NCI-H526 treated with DMSO at 0.1 percent for 48 hours (cell line): ENCODE measurements around the gene PGD.
"Not testable (repeated sequence)": the region's sequence is repeated elsewhere in the genome, so short reads cannot be mapped to it uniquely, and the experiment has no call there.

Experiments used
- DNase-seq: peaks from one replicate; lab custom pipeline; 2025; lab: John Stamatoyannopoulos, UW

The PGD gene

DNA sequence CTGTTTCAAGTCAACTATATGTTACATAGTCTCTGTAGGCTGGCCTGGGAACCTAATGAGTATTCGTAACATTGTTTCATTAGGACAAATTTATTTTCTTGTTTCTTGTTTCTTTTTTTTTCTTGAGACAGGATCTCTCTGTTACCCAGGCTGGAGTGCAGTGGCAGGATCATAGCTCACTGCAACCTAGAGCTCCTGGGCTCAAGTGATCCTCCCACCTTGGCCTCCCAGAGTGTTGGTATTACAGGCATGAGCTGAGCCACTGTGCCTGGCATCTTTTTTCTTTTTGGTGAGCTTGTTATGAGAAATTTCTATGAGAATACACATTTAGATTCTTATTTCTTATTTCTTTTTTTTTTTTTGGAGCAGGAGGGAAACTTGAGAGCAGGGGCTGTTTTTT, 38.2 kb downstream of the PGD start:
- DNase-seq: no peak

DNA sequence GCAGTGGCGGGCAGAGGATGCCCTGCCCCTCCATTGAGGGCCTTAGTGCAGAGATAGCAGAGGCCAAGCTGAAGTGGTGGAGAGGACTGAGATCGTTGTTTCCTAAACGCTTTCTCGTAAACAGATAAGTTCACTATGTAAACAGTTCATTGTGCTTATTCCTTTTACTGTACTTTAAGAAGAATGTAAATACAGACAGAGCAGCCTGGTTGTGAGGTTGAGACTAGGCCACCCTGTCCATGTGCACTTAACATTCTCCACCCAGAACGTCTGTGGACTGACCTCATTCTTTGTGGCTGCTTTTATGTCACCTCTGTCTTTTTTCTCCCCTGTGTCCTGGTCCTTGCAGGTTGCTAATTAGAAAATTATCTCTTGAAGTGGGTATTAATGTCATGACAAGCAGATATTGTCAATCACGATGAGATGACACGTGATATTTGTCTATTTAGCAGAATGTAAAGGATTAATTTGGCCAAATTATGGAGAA, 39.9 kb downstream of the PGD start:
- DNase-seq: no peak

DNA sequence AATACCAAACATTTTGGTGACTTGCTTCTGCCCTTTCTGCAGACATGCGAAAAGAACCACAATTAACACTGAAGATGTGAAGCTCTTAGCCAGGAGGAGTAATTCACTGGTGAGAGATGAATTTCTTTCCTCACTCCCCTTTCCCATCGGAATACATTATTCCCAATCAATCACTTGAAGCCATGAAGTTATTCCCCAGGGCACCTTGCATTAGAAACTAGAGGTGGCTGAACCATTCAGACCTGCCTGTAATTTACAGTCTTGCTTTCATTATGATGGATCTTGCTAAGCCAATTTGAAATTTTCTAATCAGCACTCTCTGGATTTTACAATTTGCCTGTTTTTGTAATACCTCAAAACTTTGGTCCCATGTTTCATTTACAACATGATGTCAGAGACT, 41.4 kb downstream of the PGD start:
- DNase-seq: no peak

DNA sequence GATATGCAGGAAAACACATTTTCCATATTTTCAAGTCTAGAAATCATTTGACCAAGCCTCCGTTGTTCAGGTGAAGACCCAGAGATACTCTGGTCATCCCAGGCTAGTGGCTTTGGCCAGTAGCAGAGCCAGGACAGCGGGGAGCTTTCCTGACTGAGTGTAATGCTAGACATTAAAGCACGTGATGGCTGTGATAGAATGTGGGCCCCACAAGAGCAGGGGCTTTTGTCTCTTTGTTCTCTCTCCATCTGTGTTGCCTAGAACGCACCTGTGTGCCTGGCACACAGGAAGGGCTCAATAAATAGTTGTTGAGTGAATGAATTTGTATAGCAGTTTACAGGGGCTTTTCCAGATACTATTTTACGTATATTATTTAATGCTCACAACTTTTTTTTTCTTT, 41.9 kb downstream of the PGD start:
- no peak for DNase-seq

DNA sequence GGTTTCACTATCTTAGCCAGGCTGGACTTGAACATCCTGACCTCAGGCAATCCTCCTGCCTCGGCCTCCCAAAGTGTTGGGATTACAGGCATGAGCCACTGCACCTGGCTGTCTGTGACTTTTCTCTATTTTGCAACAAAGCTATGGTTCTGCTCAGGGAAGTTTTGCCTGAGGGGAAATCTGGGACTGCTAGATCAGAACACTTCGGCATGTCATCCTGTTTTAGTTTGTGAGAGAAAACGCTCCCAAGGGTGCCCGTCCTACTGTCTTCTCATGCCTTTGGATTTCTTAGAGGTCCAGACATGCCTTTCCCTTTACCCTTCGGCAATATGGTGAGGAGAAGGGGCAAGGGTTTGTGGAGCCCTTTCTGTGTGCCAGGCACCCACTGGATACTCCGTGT, 45.4 kb downstream of the PGD start:
- no peak for DNase-seq

DNA sequence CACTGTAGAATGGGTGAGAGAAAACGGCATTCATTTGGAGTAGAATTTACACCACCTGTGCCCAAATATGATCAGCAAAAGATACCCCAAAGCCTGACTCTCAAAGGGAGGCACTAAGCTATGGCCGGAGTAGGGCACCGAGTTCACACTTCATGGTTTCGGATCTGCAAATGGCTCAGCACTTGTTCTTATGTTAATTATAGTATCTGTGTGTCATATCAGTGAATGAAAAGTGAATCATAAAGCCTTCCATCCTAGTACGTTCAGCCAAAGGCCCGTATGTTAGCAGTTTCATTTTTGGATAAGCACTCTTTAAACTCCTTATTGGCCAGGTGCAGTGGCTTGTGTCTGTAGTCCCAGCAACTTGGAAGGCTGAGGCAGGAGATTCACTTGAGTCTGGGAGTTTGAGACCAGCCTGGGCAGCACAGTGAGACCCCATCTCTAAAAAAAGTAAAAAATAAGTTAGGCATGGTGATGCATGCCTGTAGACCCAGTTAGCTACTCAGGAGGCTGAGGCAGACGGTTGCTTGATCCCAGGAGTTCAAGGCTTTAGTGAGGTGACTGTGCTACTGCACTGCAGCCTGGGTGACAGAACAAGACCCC, 46.0 kb downstream of the PGD start:
- no peak for DNase-seq

DNA sequence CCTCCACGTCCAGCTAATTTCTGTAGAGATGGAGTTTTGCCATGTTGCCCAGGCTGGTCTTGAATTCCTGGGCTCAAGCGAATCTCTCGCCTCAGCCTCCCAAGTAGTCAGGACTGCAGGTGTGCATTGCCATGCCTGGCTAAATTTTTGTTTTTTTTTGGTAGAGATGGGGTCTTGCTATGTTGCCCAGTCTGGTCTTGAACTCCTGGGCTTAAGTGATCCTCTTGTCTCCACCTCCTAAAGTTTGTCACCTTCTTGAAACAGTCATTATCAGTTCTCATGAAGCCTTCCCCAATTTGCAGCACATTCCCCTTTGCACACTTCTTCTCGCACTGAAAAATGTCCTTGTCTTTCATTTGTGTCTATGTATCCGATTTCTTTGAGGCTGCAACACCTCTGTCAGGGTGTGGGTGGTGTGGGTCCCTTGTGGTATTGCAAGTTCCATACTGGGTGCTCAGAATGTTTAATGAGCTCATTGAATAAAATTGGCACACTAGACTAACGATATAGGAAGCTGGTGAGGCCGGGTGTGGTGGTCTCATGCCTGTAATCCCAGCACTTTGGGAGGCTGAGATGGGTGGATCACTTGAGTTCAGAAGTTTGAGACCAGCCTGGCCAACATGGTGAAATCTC, 48.0 kb downstream of the PGD start:
- no peak for DNase-seq

DNA sequence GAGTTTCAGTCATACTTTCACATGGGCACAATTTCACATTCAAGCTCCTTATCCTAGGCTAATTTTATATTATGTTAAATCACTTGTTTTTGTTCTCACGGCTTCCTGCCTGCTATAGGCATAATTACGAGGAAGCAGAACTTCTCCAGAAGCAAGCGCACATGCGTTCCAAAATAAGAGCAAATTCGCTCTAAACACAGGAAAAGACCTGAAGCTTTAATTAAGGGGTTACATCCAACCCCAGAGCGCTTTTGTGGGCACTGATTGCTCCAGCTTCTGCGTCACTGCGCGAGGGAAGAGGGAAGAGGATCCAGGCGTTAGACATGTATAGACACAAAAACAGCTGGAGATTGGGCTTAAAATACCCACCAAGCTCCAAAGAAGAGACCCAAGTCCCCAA, 50.9 kb downstream of the PGD start, which contains the start of gene CORT:
CORT (plus strand) TSS at position 281 of the 400 bp plus-strand sequence. CDS start 193 bp downstream, outside the sequence.
- DNase-seq: no peak

DNA sequence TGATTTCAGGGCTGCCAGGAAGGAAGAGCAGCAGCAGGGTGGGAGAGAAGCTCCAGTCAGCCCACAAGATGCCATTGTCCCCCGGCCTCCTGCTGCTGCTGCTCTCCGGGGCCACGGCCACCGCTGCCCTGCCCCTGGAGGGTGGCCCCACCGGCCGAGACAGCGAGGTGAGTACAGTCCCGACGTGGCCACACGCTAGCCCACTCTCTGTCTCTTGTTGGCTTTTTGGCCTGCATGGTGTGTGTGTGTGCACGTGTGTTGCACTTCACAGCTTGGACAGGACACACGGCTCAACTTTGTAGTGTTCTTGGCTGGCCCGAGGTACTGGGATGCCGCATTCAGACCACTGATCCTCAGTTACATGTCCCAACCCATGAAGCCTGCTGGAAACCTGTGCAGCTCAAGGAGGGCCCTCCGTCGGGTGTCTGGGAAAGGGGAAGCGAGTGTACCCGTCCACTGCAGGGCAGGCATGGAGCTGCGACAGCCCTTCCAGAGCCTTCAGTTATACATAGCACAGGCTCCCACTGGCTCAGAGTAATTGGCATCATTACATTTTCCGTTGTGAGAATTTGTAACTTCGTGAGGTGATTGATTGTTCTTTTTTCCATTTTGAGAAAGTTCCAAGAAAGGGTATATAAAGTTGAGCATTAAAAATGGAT, 51.4 kb downstream of the PGD start:
- no peak for DNase-seq

DNA sequence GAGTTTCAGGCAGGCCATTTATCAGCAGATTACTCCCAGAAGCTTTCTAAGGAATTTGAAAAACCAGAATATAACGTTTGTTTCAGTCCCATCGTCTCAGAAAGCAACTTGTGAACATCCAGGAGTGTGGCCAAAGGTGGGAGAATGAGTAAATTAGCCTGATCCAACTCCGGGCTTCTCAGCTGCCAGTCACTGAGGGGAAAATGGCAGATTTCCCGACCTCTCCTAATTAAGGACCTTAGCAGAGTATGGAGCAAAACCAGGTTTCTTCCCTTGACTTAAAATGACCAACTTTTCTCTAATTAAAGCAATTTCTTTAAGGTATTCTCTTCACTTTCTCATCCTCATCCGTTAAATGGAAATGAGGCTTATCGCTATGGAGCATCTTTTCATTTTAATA, 52.0 kb downstream of the PGD start:
- no peak for DNase-seq

GRCh38 chr1:10451287-10451686, 52.4 kb downstream of the PGD start:
- DNase-seq: no peak

GRCh38 chr1:10456048-10456447, 57.2 kb downstream of the PGD start:
- no peak for DNase-seq

- DNase-seq: no peak
Observed at GRCh38 chr1:10456661-10457060, 57.8 kb downstream of the PGD start.

GRCh38 chr1:10457462-10457861, 58.6 kb downstream of the PGD start:
- DNase-seq: not testable (repeated sequence)

GRCh38 chr1:10457875-10458274, 59.0 kb downstream of the PGD start:
- no peak for DNase-seq

DNA sequence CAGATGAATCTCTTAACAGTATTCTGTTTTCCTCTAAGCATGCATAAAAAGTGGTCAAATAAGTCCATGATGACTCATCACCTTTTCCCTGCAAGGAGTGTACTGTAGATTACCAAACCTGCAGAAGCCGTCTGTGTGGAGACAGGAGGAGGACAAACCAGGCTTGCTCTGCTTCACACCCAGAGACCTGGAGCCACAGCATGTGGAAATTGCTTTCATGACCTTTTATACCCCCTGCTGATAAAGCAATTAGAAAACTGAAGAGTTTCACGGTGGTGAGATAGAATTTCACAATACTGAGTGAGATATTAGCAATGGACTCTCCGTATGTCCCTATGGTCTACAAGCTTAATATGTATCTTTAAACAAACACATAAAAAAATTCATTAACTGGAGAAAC, 60.3 kb downstream of the PGD start:
- DNase-seq: no peak

DNA sequence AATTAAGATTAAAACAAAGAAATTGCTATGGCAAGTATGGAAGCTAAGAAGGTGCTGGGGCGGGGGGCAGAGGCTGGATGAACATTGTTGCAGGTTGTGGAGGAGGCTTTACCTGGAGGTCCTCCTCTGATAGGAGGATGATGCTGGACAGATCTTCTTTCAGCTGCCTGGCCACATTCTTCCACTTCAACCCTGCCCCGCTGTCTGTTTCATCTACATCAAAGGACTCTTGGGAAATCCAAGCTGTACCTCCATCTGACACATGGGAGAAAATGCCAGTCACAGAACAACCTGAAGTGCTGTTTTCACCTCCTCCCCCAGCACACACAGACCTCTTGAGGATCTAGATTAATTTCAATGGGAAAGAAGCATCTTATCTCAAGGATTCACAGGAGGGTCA, 68.2 kb downstream of the PGD start:
- DNase-seq: no peak

DNA sequence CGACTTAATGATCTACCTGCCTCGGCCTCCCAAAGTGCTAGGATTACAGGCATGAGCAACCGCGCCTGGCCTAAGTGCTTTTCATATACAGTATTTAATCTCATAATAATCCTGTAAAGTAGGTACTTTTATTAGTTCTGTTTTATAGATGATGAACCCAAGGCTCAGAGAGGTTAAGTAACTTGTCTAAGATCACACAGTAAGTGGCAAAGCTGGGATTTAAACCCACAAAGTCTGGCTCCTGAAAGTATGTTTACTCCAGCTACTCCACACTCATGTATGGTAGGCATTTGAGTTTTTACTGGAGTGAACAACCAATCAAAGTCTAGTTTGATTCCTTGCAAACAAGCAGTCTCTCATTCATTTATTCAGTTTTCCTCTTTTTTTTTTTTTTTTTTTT, 71.2 kb downstream of the PGD start:
- DNase-seq: no peak
